ENCODE results near the gene SETD1A.

GRCh38 chr16:30926937-30927788 is 30.4 kb upstream of the SETD1A start:
- TF ChIP-seq SUZ12 (IDR thresholded peaks at IDR 0.05; ENCODE audit: extremely low read depth, insufficient read depth, insufficient read length), result no peak
- TF ChIP-seq ZNF274 (IDR thresholded peaks at IDR 0.05; ENCODE audit: low read depth, low read length), result no peak
